Tibial artery (tissue), 4 donors: ENCODE measurements around the gene CNNM3.

Source experiments
- DNase-seq, 2 donors: peaks; one replicate each; pipeline ENCODE4 v3.0.0-alpha.2; 2019
- H3K27ac ChIP-seq, 2 donors: fragments of 200-600 bp; sonication (generic) in 1 of 2; 1 replicate in 1 of 2; 2 replicates in 1 of 2; pipeline ENCODE4 v1.5.1; 2018 to 2019; ENCODE audit warnings: mild to moderate bottlenecking in 1 of 2
- H3K27me3 ChIP-seq, 2 donors: fragments of 200-600 bp; sonication (generic) in 1 of 2; one replicate each; pipeline versions ENCODE4 v1.5.1 to v1.6.0; 2016 to 2019
- H3K36me3 ChIP-seq, 3 donors: fragments of 200-600 bp; sonication (generic) in 2 of 3; one replicate each; pipeline ENCODE4 v1.5.1; 2016 to 2019; ENCODE audit warnings: mild to moderate bottlenecking in 2 of 3
- H3K4me1 ChIP-seq, 4 donors: fragments of 200-600 bp; sonication (generic) in 2 of 4; 1 replicate in 3 of 4; 2 replicates in 1 of 4; pipeline ENCODE4 v1.5.1; 2016 to 2019
- H3K4me3 ChIP-seq, 2 donors: fragments of 200-600 bp; sonication (generic) in 1 of 2; 1 replicate in 1 of 2; 2 replicates in 1 of 2; pipeline ENCODE4 v1.5.1; 2018 to 2019; ENCODE audit warnings: mild to moderate bottlenecking in 2 of 2
- H3K9me3 ChIP-seq, 3 donors: fragments of 200-600 bp; sonication (generic) in 1 of 3; one replicate each; pipeline ENCODE4 v1.5.1; 2016 to 2019
- intact Hi-C: fragments of 100-400 bp; cut with DNase I; formaldehyde crosslinking; loops from one replicate; pipeline ENCODE4 v1.15.0; 2023; ENCODE audit warnings: low total_unique reads
- TF ChIP-seq, protein P1 (sequence below), 2 experiments: fragments of 200-600 bp in 1 of 2; fragments of 450-650 bp in 1 of 2; IDR thresholded peaks; one replicate each; pipeline ENCODE4 v1.5.1; 2017 to 2019; ENCODE audit warnings: antibody characterized with exemption in 2 of 2, mild to moderate bottlenecking in 1 of 2, moderate library complexity in 1 of 2

CNNM3 gene

DNA sequence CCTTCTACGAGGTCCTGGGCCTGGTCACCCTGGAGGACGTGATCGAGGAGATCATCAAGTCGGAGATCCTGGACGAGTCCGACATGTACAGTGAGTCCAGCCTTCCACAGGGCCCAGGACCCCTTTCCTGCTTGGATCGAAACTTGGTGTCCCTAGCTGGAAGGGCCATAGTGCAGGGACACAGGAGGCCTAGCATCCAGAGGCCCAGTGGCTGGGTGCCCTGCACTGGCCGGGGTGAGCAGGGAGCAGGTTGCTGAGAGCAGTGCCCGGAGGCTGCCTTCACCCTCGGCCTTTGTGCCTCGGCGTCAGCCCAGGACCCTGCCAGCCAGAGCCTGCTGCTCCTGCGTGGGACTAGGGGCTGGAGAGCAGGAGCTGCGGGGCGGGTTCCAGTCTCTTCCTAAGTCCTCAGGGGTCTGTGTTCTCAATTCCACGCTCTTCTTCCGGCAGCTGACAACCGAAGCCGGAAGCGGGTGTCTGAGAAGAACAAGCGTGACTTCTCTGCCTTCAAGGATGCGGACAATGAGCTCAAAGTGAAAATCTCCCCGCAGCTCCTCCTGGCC is 18.9 kb upstream of the CNNM3 start:
- Histone ChIP-seq H3K27ac (no peak overlapping the region), H3K4me1 (peaks cover 0 to 8% (median 4%) of the 10 kb centered on the region in 4 donors), H3K4me3 (no peak overlapping the region), H3K9me3 (no peaks in the 10 kb centered on the region), H3K27me3 (no peaks in the 10 kb centered on the region), H3K36me3 (peaks cover 0 to 47% (median 29%) of the 10 kb centered on the region in 3 donors)
- DNase-seq, result no peak
- intact Hi-C loops, result no loop called here
- TF ChIP-seq, protein P1, sequence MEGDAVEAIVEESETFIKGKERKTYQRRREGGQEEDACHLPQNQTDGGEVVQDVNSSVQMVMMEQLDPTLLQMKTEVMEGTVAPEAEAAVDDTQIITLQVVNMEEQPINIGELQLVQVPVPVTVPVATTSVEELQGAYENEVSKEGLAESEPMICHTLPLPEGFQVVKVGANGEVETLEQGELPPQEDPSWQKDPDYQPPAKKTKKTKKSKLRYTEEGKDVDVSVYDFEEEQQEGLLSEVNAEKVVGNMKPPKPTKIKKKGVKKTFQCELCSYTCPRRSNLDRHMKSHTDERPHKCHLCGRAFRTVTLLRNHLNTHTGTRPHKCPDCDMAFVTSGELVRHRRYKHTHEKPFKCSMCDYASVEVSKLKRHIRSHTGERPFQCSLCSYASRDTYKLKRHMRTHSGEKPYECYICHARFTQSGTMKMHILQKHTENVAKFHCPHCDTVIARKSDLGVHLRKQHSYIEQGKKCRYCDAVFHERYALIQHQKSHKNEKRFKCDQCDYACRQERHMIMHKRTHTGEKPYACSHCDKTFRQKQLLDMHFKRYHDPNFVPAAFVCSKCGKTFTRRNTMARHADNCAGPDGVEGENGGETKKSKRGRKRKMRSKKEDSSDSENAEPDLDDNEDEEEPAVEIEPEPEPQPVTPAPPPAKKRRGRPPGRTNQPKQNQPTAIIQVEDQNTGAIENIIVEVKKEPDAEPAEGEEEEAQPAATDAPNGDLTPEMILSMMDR (IDR thresholded peaks at IDR 0.05), result no peak

DNA sequence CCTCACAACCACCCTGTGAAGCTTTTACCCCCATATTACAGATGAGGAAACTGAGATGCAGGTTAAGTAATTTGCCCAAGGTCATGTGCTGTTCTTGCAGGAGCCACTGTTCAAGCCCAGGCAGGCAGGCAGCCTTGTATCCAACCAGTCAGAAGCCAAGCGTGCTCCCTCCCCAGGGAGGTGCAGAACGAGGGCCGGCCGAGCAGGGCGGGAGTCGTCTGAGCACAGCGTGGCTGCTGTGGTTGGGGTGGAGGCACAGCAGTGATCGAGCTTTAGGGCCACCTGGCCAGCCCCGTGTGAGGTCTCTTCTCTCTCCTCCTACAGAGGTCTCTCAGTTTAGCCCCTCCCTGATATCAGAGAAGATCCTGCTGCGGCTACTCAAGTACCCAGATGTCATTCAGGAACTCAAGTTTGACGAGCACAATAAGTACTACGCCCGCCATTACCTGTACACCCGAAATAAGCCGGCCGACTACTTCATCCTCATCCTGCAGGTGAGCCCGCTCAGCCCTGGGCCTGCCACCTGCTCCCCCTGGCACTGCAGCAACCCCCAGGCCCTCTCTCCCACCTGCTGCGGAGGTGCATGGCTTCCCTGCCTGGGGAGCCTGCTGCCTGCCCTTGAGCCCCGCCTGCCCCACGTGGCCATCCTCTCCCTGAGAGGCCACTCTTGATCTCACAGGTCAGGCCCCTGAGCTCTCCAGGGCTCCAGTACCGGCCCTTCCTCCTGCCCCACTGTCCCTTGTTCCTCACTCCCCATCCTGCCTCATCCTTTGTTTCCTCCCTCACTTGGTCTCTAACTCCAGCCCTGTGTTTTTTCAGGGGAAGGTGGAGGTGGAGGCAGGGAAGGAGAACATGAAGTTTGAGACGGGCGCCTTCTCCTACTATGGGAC is 17.1 kb upstream of the CNNM3 start:
- Histone ChIP-seq H3K9me3 (no peaks in the 10 kb centered on the region), H3K36me3 (peaks cover 0 to 62% (median 32%) of the 10 kb centered on the region in 3 donors), H3K27me3 (no peaks in the 10 kb centered on the region), H3K4me1 (peaks cover 0 to 8% (median 4%) of the 10 kb centered on the region in 4 donors), H3K27ac (no peak overlapping the region), H3K4me3 (no peak overlapping the region)
- intact Hi-C loops, result no loop called here
- TF ChIP-seq, protein P1 (IDR thresholded peaks at IDR 0.05), result no peak
- DNase-seq, result no peak

DNA sequence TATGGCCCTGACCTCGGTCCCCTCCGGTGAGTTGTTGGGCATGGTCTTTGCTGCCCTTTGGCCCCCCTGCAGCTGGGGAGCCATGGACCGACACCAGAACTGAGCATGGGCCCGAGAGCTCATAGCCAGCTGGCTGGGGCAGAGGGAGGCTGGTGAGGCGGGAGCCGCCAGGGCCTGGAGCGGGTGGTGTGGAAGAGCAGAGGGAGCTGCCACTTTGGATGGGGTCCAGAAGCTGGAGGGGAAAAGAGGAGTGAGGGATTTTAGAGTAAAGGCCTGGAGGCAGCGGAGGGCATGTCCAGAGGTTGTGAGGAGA is 16.5 kb upstream of the CNNM3 start:
- intact Hi-C loops, result no loop called here
- Histone ChIP-seq H3K4me3 (no peak overlapping the region), H3K36me3 (peaks cover 0 to 68% (median 32%) of the 10 kb centered on the region in 3 donors), H3K27me3 (no peaks in the 10 kb centered on the region), H3K9me3 (no peaks in the 10 kb centered on the region), H3K27ac (no peak overlapping the region), H3K4me1 (peaks cover 0 to 8% (median 4%) of the 10 kb centered on the region in 4 donors)
- TF ChIP-seq, protein P1 (IDR thresholded peaks at IDR 0.05), result no peak
- no peak for DNase-seq

DNA sequence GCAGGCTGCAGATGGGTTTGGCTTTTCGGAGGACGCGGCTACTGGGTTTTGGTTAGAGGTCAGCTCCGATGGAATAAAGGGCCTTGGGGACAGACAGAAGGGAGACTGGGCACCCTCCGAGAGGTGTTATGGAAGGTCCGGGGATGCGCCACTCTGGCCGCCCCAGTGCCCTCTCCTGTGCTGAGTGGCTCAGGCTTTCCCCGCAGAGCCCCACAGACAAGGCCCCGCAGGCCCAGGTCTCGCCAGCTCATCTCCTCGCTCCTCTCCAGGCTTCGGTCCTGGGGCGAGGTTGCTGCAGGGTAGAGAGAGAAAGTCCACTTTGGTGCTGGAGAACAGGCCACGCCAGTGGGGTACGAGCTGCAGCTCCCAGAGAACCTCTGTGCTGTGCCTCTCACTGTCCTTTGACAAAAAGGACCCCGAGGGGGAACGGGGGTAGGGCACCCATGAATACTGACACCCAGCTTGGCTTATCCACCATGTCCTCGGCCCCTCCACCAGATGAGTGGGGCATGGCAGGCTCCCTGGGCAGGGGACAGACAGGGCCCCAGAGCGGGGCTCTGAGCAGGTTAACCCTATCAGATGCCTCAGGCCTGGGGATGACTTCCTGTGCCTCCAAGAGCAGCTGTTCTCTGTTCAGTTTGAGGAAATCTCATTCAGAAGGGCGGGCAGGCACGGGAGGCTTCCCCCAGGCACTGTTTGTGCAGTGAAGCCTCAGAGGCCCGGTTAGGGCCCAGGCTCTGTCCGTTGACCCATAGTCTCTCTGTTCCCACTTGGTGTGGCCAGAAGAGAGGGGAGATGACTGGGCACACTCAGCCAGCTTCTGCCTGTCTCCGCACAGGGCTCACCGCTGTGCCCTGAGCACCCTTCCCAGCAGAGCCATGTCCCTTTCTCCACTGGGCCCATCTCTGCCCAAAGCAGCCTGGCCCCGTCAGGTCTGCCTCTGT is 15.7 kb upstream of the CNNM3 start:
- no peak for DNase-seq
- TF ChIP-seq, protein P1 (IDR thresholded peaks at IDR 0.05), result no peak
- Histone ChIP-seq H3K4me1 (peaks cover 0 to 8% (median 4%) of the 10 kb centered on the region in 4 donors), H3K27me3 (no peaks in the 10 kb centered on the region), H3K9me3 (no peaks in the 10 kb centered on the region), H3K4me3 (no peak overlapping the region), H3K27ac (no peak overlapping the region), H3K36me3 (peaks cover 0 to 70% (median 32%) of the 10 kb centered on the region in 3 donors)
- intact Hi-C loops, result no loop called here

DNA sequence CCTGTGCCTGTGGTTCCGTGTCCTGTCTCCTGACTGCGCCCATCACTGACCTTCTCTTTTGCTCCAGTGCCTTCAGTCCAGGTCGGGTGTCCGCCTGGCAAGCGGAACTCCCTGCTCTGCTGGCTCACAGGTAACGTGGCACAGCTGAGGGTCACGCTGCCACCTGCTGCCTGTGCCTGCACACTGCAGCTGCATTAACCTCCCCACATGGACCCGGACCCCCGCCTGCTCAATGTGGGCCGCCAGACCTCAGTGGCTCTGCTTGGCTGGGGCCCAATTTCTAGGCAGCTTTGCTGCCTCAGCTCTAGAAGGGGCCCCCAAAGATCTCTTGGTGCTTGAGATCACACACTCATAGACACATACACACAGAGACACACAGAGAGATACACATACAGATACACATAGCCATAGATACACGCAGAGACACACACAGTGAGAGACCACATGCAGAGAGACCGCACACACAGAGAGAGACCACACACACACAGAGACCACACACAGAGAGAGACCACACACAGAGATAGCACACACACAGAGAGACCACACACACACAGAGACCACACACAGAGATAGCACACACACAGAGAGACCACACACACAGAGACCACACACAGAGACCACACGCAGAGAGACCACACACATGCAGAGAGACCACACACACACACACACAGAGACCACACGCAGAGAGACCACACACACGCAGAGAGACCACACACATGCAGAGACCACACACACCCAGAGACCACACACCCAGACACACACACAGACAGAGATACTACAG is 14.9 kb upstream of the CNNM3 start:
- no peak overlapping the region for H3K4me3 ChIP-seq
- peaks cover 0 to 8% (median 4%) of the 10 kb centered on the region in 4 donors for H3K4me1 ChIP-seq
- no peak overlapping the region for H3K27ac ChIP-seq
- TF ChIP-seq, protein P1 (IDR thresholded peaks at IDR 0.05), result peak; percentile 81 to 85
- peaks cover 0 to 70% (median 32%) of the 10 kb centered on the region in 3 donors for H3K36me3 ChIP-seq
- no peaks in the 10 kb centered on the region for H3K9me3 ChIP-seq
- peak; percentile 66 to 78 for DNase-seq
- H3K27me3 ChIP-seq, result no peaks in the 10 kb centered on the region
- intact Hi-C loops, result no loop called here
